SK-N-SH treated with all-trans-retinoic acid at 6 μM for 48 hours (cell line): ENCODE data around the gene MLLT6.

Source experiments
- ATAC-seq: fragments of 200-7000 bp; cut with Tn5 transposase; 3 replicates; pipeline ENCODE4 v1.9.1; 2020; ENCODE audit warnings: mild to moderate bottlenecking, moderate library complexity
- ARNTL ChIP-seq: fragments of 450-650 bp; formaldehyde crosslinking; IDR thresholded peaks from 2 replicates; pipeline ENCODE4 v1.5.0; 2020; ENCODE audit warnings: low read depth, mild to moderate bottlenecking, moderate library complexity, borderline replicate concordance
- BACH2 ChIP-seq: fragments of 250-450 bp; sonication (Bioruptor Pico); IDR thresholded peaks from 2 replicates; pipeline ENCODE4 v1.9.0; 2021; ENCODE audit warnings: mild to moderate bottlenecking, borderline replicate concordance
- CSDC2 ChIP-seq: fragments of 250-450 bp; sonication (Bioruptor Pico); IDR thresholded peaks from 2 replicates; pipeline ENCODE4 v1.5.0; 2020; ENCODE audit warnings: mild to moderate bottlenecking, moderate library complexity
- ESRRG ChIP-seq: fragments of 250-450 bp; sonication (Bioruptor Pico); IDR thresholded peaks from 2 replicates; pipeline ENCODE4 v1.6.1; 2021; ENCODE audit warnings: mild to moderate bottlenecking
- GLIS3 ChIP-seq: fragments of 250-450 bp; sonication (Bioruptor Pico); IDR thresholded peaks from 2 replicates; pipeline ENCODE4 v1.5.0; 2020; ENCODE audit warnings: mild to moderate bottlenecking, moderate library complexity
- ISL1 ChIP-seq: fragments of 250-450 bp; sonication (Bioruptor Pico); IDR thresholded peaks from 2 replicates; pipeline ENCODE4 v2.1.2; 2022; ENCODE audit warnings: mild to moderate bottlenecking, moderate library complexity
- PATZ1 ChIP-seq: fragments of 250-450 bp; sonication (Bioruptor Pico); IDR thresholded peaks from 2 replicates; pipeline ENCODE4 v1.8.0; 2020; ENCODE audit warnings: mild to moderate bottlenecking, moderate library complexity, borderline replicate concordance
- PPARA ChIP-seq: fragments of 250-450 bp; sonication (Bioruptor Pico); IDR thresholded peaks from 2 replicates; pipeline ENCODE4 v1.5.0; 2020; ENCODE audit warnings: mild to moderate bottlenecking, borderline replicate concordance
- SNAI2 ChIP-seq: fragments of 250-450 bp; sonication (Bioruptor Pico); IDR thresholded peaks from 2 replicates; pipeline ENCODE4 v1.5.0; 2020; ENCODE audit warnings: mild to moderate bottlenecking, moderate library complexity
- TCF4 ChIP-seq: fragments of 250-450 bp; sonication (Bioruptor Pico); IDR thresholded peaks from 2 replicates; pipeline ENCODE4 v1.8.0; 2021; ENCODE audit warnings: mild to moderate bottlenecking, moderate library complexity, borderline replicate concordance
- TOX ChIP-seq: fragments of 250-450 bp; sonication (Bioruptor Pico); IDR thresholded peaks from 2 replicates; pipeline ENCODE4 v1.8.0; 2021; ENCODE audit warnings: mild to moderate bottlenecking, moderate library complexity, borderline replicate concordance
- ZC3H10 ChIP-seq: fragments of 250-450 bp; sonication (Bioruptor Pico); IDR thresholded peaks from 2 replicates; pipeline ENCODE4 v1.5.1; 2021; ENCODE audit warnings: mild to moderate bottlenecking, moderate library complexity
- ZFP3 ChIP-seq: fragments of 250-450 bp; sonication (Bioruptor Pico); IDR thresholded peaks from 2 replicates; pipeline ENCODE4 v1.5.0; 2020; ENCODE audit warnings: mild to moderate bottlenecking, moderate library complexity
- ZFP30 ChIP-seq: fragments of 450-650 bp; formaldehyde crosslinking; IDR thresholded peaks from 2 replicates; pipeline ENCODE4 v1.5.0; 2022; ENCODE audit warnings: mild to moderate bottlenecking, moderate library complexity
- ZNF565 ChIP-seq: fragments of 450-650 bp; formaldehyde crosslinking; conservative IDR thresholded peaks from 2 replicates; pipeline ENCODE4 v1.5.0; 2020; ENCODE audit warnings: low read depth, mild to moderate bottlenecking, moderate library complexity
- ZNF70 ChIP-seq: fragments of 450-650 bp; formaldehyde crosslinking; IDR thresholded peaks from 2 replicates; pipeline ENCODE4 v1.5.0; 2020; ENCODE audit warnings: mild to moderate bottlenecking, moderate library complexity
- ZNF8 ChIP-seq: fragments of 450-650 bp; formaldehyde crosslinking; IDR thresholded peaks from 2 replicates; pipeline ENCODE4 v1.5.0; 2020; ENCODE audit warnings: mild to moderate bottlenecking, moderate library complexity
- TF ChIP-seq, protein P1 (sequence below): fragments of 250-450 bp; sonication (Bioruptor Pico); IDR thresholded peaks from 2 replicates; pipeline ENCODE4 v1.5.1; 2020; ENCODE audit warnings: low read depth, mild to moderate bottlenecking, moderate library complexity
- TF ChIP-seq, protein P2 (sequence below): fragments of 250-450 bp; sonication (Bioruptor Pico); IDR thresholded peaks from 2 replicates; pipeline ENCODE4 v1.8.0; 2021; ENCODE audit warnings: low read depth, mild to moderate bottlenecking, moderate library complexity, borderline replicate concordance
- TF ChIP-seq, protein P3 (sequence below): fragments of 250-450 bp; sonication (Bioruptor Pico); IDR thresholded peaks from 2 replicates; pipeline ENCODE4 v1.5.0; 2020; ENCODE audit warnings: mild to moderate bottlenecking, moderate library complexity
- TF ChIP-seq, protein P4 (sequence below): fragments of 250-450 bp; sonication (Bioruptor Pico); IDR thresholded peaks from 2 replicates; pipeline ENCODE4 v1.5.1; 2021; ENCODE audit warnings: mild to moderate bottlenecking, moderate library complexity

Gene MLLT6

DNA sequence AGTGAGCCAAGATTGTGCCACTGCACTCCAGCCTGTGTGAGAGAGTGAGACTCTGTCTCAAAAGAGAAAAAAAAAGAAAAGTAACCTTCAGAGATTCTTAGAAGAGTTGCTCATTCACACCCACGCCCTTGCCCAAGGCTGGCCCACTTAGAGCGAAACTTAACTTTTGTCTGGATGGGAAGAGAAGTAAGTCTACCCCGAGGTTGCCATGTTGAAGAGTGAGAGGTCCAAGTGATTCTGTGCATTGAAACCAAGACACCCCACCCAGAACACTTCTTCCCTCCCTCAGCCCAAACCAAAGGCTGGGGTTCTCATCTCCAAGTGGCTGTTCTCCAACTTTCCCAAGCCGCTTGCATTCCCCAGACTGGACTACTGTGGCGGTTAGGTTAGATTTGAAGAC is 22.7 kb downstream of the MLLT6 start:
- TF ChIP-seq SNAI2: no peak
- TF ChIP-seq PATZ1: no peak
- TF ChIP-seq ZNF565: no peak
- no peak for TF ChIP-seq BACH2
- TF ChIP-seq ZC3H10 (CRISPR knock-in tag): no peak
- TF ChIP-seq, protein P1, sequence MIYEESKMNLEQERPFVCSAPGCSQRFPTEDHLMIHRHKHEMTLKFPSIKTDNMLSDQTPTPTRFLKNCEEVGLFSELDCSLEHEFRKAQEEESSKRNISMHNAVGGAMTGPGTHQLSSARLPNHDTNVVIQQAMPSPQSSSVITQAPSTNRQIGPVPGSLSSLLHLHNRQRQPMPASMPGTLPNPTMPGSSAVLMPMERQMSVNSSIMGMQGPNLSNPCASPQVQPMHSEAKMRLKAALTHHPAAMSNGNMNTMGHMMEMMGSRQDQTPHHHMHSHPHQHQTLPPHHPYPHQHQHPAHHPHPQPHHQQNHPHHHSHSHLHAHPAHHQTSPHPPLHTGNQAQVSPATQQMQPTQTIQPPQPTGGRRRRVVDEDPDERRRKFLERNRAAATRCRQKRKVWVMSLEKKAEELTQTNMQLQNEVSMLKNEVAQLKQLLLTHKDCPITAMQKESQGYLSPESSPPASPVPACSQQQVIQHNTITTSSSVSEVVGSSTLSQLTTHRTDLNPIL: no peak
- no peak for TF ChIP-seq CSDC2 (CRISPR knock-in tag)
- TF ChIP-seq TOX (CRISPR knock-in tag): no peak
- no peak for TF ChIP-seq ARNTL (CRISPR knock-in tag)
- no peak for TF ChIP-seq GLIS3 (CRISPR knock-in tag)
- no peak for TF ChIP-seq ZNF8 (CRISPR knock-in tag)
- TF ChIP-seq ZFP3 (CRISPR knock-in tag): no peak
- TF ChIP-seq ZFP30 (CRISPR knock-in tag): no peak
- TF ChIP-seq ISL1 (CRISPR knock-in tag): no peak
- no peak for TF ChIP-seq ESRRG (CRISPR knock-in tag)
- TF ChIP-seq, protein P2, sequence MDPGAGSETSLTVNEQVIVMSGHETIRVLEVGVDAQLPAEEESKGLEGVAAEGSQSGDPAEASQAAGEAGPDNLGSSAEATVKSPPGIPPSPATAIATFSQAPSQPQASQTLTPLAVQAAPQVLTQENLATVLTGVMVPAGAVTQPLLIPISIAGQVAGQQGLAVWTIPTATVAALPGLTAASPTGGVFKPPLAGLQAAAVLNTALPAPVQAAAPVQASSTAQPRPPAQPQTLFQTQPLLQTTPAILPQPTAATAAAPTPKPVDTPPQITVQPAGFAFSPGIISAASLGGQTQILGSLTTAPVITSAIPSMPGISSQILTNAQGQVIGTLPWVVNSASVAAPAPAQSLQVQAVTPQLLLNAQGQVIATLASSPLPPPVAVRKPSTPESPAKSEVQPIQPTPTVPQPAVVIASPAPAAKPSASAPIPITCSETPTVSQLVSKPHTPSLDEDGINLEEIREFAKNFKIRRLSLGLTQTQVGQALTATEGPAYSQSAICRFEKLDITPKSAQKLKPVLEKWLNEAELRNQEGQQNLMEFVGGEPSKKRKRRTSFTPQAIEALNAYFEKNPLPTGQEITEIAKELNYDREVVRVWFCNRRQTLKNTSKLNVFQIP (CRISPR knock-in tag): no peak
- no peak for TF ChIP-seq TCF4 (CRISPR knock-in tag)
- TF ChIP-seq, protein P3, sequence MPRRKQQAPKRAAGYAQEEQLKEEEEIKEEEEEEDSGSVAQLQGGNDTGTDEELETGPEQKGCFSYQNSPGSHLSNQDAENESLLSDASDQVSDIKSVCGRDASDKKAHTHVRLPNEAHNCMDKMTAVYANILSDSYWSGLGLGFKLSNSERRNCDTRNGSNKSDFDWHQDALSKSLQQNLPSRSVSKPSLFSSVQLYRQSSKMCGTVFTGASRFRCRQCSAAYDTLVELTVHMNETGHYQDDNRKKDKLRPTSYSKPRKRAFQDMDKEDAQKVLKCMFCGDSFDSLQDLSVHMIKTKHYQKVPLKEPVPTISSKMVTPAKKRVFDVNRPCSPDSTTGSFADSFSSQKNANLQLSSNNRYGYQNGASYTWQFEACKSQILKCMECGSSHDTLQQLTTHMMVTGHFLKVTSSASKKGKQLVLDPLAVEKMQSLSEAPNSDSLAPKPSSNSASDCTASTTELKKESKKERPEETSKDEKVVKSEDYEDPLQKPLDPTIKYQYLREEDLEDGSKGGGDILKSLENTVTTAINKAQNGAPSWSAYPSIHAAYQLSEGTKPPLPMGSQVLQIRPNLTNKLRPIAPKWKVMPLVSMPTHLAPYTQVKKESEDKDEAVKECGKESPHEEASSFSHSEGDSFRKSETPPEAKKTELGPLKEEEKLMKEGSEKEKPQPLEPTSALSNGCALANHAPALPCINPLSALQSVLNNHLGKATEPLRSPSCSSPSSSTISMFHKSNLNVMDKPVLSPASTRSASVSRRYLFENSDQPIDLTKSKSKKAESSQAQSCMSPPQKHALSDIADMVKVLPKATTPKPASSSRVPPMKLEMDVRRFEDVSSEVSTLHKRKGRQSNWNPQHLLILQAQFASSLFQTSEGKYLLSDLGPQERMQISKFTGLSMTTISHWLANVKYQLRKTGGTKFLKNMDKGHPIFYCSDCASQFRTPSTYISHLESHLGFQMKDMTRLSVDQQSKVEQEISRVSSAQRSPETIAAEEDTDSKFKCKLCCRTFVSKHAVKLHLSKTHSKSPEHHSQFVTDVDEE (CRISPR knock-in tag): no peak
- TF ChIP-seq ZNF70 (CRISPR knock-in tag): no peak
- TF ChIP-seq PPARA (CRISPR knock-in tag): no peak
- no peak for ATAC-seq

GRCh38 chr17:38728290-38728831 is 23.3 kb downstream of the MLLT6 start:
- no peak for ATAC-seq
- TF ChIP-seq GLIS3 (CRISPR knock-in tag) (no peak), CSDC2 (CRISPR knock-in tag) (no peak), ARNTL (CRISPR knock-in tag) (no peak)

- ATAC-seq: no peak
- TF ChIP-seq ZC3H10 (CRISPR knock-in tag) (no peak), TCF4 (CRISPR knock-in tag) (no peak), TOX (CRISPR knock-in tag) (no peak), ZNF565 (no peak), SNAI2 (no peak), ISL1 (CRISPR knock-in tag) (no peak), ARNTL (CRISPR knock-in tag) (no peak), PATZ1 (no peak), ZNF70 (CRISPR knock-in tag) (no peak), ESRRG (CRISPR knock-in tag) (no peak), PPARA (CRISPR knock-in tag) (no peak)
- TF ChIP-seq, protein P4, sequence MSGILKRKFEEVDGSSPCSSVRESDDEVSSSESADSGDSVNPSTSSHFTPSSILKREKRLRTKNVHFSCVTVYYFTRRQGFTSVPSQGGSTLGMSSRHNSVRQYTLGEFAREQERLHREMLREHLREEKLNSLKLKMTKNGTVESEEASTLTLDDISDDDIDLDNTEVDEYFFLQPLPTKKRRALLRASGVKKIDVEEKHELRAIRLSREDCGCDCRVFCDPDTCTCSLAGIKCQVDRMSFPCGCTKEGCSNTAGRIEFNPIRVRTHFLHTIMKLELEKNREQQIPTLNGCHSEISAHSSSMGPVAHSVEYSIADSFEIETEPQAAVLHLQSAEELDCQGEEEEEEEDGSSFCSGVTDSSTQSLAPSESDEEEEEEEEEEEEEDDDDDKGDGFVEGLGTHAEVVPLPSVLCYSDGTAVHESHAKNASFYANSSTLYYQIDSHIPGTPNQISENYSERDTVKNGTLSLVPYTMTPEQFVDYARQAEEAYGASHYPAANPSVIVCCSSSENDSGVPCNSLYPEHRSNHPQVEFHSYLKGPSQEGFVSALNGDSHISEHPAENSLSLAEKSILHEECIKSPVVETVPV (CRISPR knock-in tag): no peak
- TF ChIP-seq, protein P2 (CRISPR knock-in tag): no peak
Observed at GRCh38 chr17:38729368-38729885, 24.4 kb downstream of the MLLT6 start.
